DMS53 (cell line): ENCODE results near the gene HIF1AN.

Experiments used
- DNase-seq: peaks from one replicate; lab custom pipeline; 2025; lab: John Stamatoyannopoulos, UW

The HIF1AN gene

DNA sequence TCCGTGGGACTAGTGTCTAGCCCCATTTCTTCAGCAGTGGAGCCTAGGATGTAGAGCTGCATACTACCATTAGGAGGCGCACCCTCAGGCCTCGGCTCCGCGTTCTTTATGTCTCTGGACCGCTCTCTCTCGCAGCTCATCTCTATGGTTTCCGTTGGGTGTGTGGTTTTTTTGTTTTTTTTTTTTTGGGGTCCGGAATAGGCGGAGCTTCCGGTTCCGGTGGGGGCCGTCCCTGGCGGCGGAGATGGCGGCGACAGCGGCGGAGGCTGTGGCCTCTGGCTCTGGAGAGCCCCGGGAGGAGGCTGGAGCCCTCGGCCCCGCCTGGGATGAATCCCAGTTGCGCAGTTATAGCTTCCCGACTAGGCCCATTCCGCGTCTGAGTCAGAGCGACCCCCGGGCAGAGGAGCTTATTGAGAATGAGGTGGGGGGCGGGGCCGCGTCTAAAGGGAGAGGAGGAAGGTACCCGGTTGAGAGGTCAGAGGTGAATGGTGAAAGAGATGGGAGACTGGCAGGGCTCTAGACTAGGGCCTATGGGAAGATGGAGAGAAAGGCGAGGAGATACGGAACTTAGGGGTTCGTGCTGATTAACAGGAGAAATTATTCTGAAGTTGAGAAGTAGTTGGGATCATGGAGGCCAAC lies at the start of gene HIF1AN:
HIF1AN (plus strand) TSS at position 229 of the 639 bp plus-strand sequence; CDS start at position 245, 16 bp downstream.
- DNase-seq = peak; percentile 98

DNA sequence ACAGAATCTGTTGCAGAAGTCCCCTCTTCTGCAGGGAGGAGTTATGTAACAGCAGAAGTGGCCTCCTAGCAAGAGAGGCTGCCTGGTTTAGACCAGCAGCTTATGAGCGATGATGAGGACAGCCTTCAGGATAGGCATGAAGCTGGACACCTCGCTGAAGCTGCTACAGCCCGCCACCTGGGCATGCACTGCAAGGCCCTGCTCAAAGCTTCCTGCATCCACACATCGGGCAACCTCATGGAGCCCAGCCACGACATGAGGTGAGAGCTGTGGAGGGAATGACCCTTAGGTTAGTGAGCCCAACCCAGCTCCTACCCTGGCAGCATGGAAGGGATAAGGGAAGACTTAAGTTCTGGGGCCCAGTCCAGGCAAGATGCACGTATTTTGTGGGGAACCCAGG lies 48.2 kb upstream of the HIF1AN start:
- no peak for DNase-seq

DNA sequence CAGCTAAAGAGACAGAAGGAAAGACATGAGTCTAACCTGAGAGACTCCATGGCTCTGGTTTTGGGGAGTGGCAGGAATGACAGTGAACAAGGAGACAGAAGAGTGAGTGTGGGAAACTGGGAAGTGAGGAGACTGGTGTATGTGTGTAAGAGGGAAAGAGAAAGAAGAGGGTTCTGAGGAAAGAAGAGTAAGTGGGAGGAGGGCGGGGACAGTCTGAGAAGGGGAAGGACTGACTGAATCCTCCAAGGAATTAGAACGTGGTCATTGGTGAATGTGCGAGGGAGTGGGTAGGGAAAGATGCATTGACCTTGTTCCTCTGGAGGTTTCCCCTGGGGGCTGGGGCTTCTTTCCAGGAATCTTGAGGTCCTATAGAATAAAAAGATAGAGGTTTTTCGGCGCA lies 46.3 kb upstream of the HIF1AN start:
- no peak for DNase-seq

DNA sequence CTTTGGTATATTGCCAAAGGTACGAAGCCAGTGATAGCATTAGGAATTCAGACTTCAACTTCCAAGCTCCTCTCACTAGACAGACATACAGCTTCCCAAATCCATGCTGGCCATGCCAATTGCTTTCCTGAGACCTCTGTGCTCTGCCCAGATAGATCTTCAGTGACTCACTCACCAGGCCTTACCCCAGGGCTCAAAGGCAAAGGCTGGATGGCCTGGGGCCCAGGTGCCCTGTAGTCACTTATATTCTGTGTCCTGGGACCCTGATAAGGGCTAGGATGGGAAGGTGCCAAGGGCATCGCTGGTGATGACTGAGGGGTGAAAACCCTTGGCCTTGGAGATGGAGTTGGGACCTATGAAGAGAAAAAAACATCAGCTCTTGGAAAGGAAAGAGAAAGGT lies 45.2 kb upstream of the HIF1AN start:
- DNase-seq = no peak

DNA sequence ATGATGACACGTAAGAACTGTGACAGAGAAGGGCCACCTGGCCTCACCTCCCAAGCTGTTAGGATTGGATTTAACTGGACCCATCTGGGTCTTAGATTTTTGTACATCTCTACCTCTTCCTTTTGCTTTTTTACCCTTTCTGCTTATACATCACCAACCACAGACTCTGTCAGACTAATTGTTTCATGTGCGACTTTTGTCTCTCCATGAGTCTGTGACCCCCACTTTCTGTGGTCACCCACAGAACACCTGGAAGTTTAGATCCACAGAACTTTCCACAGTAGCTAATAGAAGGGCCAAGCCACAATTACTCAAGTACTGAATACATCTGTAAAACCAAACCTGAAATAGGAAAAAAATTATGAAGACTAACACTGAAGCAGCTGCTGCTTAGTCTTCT lies 39.2 kb upstream of the HIF1AN start:
- DNase-seq = no peak

DNA sequence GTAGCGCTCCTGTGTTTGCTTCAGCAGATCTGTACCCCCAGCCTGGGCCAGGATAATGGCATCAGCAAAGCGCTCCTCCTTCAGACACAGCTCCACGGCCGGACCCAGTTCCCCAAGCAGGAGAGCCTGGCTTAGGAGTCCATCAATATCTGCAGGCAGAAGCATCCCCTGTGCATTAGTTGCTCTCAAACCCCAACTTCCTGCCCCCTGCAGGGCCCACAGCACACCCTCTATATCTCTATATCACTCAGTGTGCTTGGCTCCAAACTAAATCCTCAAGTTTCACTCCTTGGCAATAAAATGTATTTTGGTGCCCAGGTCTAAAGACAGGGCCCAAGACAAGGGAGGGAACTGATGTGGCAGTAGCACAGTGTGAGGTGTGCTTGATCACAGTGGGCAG lies 37.7 kb upstream of the HIF1AN start:
- no peak for DNase-seq

DNA sequence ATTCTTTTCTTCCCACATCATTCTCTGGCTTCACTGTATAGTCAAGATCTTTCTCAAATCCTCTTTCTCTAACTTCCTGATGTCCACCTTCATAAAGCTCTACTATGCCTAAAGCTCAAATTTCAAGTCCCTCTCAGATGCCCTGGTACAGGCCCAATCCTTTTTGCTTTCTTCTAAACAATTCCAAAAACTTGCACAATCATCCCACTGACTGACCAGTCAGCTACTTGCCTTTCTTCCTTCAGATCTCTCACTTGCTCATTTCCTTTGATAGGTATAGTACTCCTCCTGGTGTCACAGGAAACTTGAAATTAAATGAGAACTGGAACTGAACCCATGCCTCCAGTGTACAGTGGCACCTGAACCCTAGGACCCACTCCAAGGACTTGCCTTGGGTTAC lies 34.3 kb upstream of the HIF1AN start:
- no peak for DNase-seq

DNA sequence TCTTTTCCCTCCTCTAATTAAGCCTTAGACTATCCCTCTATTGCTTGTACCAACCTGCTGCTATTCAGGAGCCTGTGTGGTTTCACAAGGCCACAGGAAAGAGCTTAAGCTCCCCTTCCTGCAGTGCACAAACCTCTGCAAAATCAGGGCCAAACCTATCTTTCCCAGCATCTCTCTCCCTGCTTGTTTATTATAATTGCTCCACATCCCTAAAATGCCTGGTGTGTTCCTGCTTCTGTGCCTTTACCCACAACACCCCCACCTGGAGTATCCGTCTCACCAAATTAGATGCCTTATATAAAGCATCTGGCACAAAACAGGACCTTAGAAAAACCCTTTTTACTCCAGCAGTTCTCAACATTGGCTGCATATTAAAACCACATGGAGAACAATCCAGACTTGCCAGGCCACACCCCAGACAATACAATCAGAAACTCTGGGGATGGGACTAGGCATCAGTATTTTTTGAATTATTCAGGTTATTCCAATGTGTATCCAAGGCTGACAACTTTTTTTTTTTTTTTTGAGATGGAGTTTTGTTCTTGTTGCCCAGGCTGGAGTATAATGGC lies 32.7 kb upstream of the HIF1AN start:
- DNase-seq = no peak

DNA sequence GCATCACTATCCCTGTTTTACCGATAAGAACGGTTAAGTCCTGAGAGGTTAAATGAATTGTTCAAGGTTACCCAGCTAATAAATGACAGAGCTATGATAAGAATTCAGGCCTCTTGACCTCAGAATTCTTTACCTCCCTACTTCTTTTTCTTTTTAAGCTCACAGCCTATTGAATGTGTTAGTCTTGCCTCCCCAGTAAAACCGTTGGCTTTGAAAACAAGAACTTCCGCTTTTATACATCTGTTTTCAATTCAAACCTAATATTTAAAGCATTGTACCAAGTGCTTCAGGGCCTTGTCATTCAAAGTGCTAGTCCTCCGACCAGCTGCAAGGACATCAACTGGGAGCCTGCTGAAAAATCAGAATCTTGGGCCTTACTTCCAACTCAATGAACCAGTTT lies 31.6 kb upstream of the HIF1AN start:
- DNase-seq = no peak

DNA sequence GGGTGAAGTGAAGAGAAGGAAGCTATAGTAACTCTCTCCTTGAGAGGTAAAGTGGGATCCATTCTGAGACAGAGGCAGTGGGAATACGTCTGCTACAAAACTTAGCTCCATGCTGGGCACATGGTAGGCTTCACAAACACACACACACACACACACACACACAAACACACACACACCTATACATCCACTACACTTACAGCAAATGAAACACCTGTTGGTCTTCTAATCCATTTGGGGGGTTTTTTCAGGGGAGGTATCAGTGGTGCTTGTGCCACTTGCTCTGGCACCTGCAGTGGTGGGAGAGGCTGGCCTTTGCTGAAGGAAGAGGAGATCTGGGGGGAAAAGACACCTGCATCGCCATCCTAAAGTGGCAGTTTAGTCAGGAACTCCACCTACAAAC lies 30.6 kb upstream of the HIF1AN start:
- no peak for DNase-seq

DNA sequence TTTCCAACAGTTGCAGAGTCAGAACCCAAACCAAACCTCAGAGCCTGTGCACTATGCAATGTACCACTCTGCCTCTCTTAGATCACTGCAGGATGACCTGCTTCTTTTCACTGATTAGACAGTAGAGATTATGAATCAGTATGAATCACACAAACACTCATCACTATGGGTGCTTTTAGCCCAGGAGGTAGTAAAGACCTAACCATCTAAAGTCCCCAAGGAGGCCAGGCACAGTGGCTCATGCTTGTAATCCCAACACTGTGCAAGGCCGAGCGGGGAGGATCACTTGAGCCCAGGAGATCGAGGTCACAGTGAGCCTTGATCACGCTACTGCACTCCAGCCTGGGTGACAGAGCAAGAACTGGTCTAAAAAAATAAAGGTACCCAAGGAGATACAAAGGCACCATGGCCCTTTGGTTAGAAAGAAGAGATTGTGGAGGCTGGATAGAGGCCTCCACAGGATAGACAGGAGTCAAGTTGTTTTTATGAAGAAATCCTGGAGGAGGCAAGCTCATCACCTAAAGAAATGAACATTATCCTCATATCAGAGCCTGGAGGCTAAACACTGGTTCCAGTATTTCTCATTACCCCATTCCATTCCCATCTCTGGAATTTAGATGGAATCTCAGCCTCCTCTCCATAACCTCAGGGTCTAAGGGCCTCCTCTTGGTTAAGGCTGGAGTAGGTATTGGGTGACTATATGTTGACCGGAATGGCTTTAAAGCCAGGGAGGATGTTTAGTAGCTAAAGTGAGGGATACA lies 29.0 kb upstream of the HIF1AN start:
- no peak for DNase-seq

DNA sequence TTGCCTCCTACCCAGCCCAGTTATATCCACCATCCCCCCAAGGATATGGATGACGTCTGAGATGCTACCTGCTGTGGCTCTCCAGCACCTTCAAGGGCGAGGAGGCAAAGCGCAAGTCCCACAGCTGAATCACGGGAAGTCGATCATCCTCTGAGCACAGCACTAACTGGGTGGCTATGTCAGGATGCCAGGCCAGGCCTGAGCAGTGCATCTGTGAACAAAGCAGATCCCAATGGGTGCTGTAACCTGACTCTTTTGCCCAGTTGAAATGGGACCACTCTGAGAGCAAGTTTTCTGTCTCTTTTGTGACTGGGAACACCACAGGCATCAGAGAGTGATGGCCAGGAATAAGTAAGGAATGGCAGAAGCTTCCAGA lies 28.4 kb upstream of the HIF1AN start:
- DNase-seq = no peak

DNA sequence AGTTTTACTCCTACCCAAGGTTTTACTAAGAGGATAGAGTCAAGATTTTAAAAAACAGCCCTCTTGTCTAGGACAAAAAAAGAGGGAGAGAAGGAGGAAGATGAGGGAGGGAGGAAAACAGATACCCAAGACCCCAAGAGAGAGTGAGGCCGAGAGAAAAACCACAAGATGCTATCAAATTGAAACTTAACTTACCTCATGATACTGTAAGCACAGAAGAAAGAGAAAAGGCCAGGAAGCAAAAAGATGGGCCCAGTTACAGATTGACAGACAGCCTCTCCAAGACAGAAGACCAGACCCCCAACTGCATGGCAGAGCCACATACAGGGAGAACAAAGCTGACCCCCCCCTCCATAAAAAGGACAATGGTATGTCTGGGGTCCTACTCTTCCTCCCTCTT lies 27.5 kb upstream of the HIF1AN start:
- DNase-seq = no peak

DNA sequence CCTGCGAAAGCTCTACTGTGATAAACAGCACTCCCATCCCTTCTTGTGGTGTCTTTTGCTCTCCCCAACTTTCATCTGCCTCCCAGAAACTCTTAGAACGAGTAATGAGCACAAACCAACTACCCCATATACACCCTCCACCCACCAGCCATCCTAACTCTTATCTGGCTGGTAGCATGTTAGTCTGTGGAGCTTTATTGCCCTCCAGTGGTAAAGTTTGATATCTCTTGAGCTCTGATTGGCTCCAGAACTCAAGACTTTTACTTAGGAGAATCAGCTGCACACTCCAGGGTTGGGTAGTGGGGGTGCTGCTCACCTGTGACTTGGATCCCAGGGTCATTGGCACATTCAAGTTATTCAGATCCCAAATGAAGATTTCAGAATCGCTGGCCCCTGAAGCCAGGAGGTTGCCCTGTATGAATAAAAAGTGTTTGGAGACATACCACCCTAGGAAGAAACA lies 27.0 kb upstream of the HIF1AN start:
- peak; percentile 76 for DNase-seq

DNA sequence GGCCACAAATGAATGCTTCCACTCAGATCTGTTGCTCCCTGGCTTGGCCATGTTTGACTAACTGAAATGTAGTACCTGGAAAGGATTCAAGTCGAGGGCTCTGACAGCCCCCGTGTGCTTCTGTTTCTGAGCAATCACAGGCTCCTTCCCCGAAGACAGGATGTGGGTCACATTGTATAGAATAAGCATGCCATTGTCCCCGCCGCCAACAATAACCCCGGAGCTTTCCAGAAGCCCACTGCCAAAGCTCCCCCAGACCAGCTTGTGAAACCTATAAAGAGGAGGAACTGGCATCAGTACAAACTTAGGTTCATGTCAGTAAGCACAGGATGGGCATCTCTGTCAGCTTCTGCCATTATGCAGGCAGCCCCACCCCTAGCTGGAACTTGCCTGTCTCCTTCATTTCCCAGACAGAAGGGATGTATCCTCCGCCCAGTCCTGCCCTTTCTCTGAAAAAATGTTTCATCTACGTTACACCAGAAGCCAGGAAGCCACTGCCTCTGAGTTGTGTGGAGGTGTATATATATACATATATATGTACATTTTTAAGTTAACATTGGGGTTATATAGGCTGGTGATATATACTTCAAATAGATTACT lies 26.4 kb upstream of the HIF1AN start:
- no peak for DNase-seq

DNA sequence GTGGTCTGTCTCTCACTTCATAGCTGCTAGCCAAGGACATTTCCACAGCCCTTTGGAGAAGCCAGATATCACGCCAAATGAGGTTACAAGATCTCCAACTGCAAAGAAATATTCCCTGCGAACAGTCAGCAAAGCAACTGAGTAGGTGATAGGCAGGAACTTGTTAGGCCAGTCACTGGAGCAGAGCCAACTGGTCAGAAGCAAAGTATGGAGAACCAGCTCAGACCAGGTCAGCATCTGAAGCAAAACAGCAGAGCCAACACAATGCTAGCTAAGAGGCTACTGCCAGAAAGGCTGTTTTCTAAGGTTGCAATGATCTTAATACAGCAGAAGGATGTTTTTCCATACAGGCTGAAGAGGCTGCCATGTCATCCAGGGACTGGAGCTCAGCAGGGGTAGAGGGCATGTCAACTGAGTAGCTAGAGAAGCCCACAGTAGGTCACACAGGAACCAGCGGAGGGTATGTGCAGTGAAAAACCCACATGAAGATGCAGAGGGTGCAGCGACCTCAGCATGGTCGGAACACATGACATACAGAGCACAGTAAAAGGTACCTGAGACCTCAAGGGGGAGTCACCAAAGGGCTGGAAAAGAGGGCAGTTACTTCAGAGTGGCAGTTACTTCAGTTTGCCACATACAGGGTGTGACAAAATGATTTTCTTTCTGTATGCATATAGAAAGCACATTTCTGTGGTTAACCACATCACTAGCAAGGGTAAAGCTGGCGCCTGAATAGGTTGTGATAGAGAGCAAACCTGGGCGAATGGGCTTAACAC lies 25.0 kb upstream of the HIF1AN start:
- peak; percentile 34 for DNase-seq

DNA sequence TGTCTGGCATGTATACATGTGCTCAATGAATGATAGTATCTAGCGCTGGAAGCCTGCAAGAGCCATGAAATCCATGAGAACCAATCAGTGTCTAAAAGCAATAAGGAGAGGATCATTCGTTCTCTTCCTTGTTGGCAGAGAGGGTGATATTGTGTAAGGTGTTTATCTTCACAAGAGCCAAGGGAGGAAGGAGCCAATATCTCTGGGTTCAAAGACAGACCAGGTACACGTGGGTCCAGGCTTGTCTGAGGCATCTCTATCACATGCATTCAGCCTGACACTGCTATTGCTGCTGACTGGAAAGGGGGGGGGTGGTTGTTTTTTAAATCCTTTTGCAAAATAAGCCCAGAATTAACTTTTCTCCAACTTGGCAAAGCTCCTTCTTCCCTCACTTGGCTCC lies 20.1 kb upstream of the HIF1AN start:
- no peak for DNase-seq

DNA sequence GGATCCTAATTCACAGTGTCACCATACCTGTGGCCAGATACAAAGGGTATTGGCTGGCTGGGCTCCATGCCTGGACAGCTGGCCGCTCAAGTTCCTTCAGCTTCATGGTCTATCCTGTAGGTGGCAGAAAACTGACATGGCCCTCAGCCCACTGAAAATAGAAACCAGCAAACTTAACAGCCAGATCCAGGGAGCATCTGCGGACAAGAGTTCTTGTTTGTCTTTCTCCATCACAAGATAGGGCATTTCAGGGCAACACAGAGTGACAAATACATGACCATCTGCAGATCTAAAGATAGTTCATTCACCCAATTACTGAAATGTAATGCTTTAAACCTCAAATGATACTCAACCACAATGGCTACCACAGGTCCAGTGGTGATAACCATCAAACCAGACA lies 18.9 kb upstream of the HIF1AN start:
- peak; percentile 51 for DNase-seq

DNA sequence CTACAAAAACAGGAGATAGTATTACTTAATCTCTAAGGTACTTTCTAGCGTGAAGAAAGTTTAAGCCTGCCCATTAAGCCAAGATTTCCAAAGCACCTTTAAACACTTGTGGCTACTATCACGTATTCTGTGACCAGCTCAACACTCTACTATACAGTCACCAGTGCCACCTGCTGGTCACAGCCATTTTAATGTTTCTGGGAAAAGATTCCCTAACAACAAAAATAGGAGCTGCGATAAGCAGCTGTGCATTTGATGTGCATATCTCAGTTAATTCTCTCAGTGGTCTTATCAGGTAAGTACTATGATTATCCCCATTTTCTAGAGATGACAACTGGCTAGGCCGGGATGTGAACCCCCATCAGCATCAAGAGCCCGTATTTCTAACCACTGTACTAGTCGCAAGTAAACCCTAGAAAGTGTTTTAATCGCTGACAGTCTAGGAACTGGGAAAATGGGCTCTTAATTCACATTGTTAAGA lies 16.9 kb upstream of the HIF1AN start:
- peak; percentile 84 for DNase-seq

DNA sequence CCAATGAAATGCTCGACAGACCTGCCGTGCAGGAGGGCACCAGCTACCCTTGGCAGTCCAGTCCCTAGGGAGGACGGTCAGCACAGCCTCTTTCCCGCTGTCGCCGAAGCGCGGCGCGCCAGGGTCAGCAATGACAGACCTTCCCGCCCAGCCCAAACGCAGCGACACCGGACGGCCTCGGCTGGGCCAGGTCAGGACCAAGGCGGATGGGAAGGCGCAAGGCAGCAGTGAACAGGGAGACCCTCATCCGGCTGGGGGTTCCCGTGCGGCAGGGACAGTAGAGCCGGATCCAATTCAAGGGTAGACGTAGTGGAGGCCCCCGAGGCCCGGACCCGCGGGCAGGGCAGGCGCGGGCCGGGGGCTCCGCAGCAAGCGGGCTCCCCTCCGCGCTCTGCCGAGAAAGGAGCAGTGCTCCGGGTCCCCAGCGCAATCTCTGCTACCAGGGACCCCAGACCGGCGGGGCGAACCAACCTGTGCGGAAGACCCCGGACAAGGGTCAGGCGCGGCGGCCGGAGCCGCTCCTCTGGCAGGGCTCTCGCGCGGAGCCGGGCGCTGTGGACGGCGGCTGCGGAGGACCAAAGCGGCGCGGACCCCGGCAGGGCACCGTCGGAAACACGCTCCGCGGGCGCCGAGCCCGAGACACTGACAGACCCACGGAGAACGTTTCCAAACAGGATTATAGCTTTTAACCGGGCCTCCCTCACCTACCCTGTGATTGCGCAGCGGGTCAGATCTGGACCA lies 16.3 kb upstream of the HIF1AN start, which contains the start of gene SEC31B:
SEC31B (minus strand) TSS at position 551 of the 741 bp plus-strand sequence. CDS start 2,909 bp downstream, outside the sequence.
- DNase-seq = peak; percentile 76

DNA sequence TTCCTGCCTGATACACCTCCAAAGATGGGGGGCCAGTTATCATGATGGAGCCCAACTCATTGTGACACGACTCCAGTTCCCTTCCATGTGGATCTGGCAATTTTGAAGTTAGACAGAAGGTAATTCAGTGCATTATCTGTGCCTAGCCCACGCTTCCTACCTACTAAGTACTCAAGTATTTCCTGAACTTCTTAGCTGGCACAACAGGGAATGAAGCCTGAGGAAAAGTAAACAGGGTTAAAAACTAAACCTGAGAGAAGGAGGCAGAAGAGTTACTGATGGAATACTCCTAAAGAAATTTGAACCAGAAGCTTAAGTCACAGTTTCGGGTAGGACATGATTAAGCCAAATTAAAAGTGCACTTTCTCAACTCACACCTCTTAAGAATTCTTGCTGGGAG lies 14.9 kb upstream of the HIF1AN start:
- no peak for DNase-seq
